ENCODE results near the gene NFATC2. TPM values are rescaled to one million over a fixed set of nuclear protein-coding genes. Genes with fewer than 3 reads are reported as not detected.

Gene NFATC2
- total and polyA plus RNA-seq, 2 of the 8 experiments (the other 6 are each of a cell fraction or from before 2014, with no cell fraction given) = 0.27 to 0.91 TPM

GRCh38 chr20:51531712-51532456 is 10.6 kb downstream of the NFATC2 start:
- Histone ChIP-seq H3K27me3 (replicated peaks in 1 of 4; ENCODE audit: control insufficient read depth in 3 of 4, extremely low read depth in 1 of 4, insufficient read depth in 3 of 4, low read length in 3 of 4) (no peaks in the 10 kb centered on the region), H4K20me1 (replicated peaks in 1 of 2; ENCODE audit: control insufficient read depth in 1 of 2, insufficient read depth in 2 of 2, low read length in 2 of 2) (no peaks in the 10 kb centered on the region), H3K27ac (ENCODE audit: low read depth, low read length) (no peak overlapping the region), H3K23ac (ENCODE audit: insufficient read length) (no peak overlapping the region), H4K8ac (ENCODE audit: extremely low read depth, insufficient read depth, low read length) (no peak overlapping the region), H3K36me3 (ENCODE audit: control insufficient read depth in 2 of 4, insufficient read depth in 4 of 4, low read length in 3 of 4) (no peaks in the 10 kb centered on the region), H2BK120ac (replicated peaks; ENCODE audit: low read depth, low read length) (no peak overlapping the region), H3K18ac (ENCODE audit: extremely low read depth, low read length) (no peak overlapping the region), H3K9ac (replicated peaks in 1 of 4; ENCODE audit: extremely low read depth in 1 of 4, low read depth in 3 of 4, low read length in 3 of 4) (no peak overlapping the region), H2BK15ac (ENCODE audit: low read length) (no peak overlapping the region), H3K14ac (ENCODE audit: insufficient read length) (no peak overlapping the region), H2BK20ac (ENCODE audit: low read length) (no peak overlapping the region), H3K4ac (replicated peaks; ENCODE audit: insufficient read length, low read depth, low read length) (no peak overlapping the region), H3K4me2 (ENCODE audit: insufficient read depth in 1 of 2, low read depth in 2 of 2, low read length in 2 of 2) (no peak overlapping the region), H4K91ac (replicated peaks; ENCODE audit: insufficient read length, low read length) (no peak overlapping the region), H3K79me1 (ENCODE audit: low read depth, low read length) (no peaks in the 10 kb centered on the region), H2AK5ac (ENCODE audit: low read depth, low read length) (no peak overlapping the region), H3K4me1 (replicated peaks in 1 of 4; ENCODE audit: control insufficient read depth in 3 of 4, insufficient read depth in 4 of 4, low read length in 3 of 4) (no peaks in the 10 kb centered on the region), H2BK12ac (ENCODE audit: low read depth, low read length) (no peak overlapping the region), H3K9me3 (ENCODE audit: insufficient read depth in 2 of 2, low read depth in 1 of 2, low read length in 1 of 2) (no peaks in the 10 kb centered on the region), H3K56ac (replicated peaks; ENCODE audit: insufficient read length, low read depth, low read length) (no peak overlapping the region), H3K23me2 (ENCODE audit: low read depth, low read length) (peaks cover 2% of the 10 kb centered on the region; the same call in 1 of the 2 replicates), H2AFZ (ENCODE audit: low read length) (no peak overlapping the region), H3K79me2 (ENCODE audit: control insufficient read depth in 1 of 2, insufficient read depth in 2 of 2, low read length in 2 of 2) (no peaks in the 10 kb centered on the region), H2BK5ac (ENCODE audit: low read depth, low read length) (no peak overlapping the region), H3K4me3 (ENCODE audit: extremely low read depth in 1 of 4, insufficient read depth in 2 of 4, low read depth in 3 of 4, low read length in 4 of 4) (no peak overlapping the region), H4K5ac (ENCODE audit: insufficient read length, low read depth, low read length) (no peak overlapping the region)
- FAIRE-seq (no peak), DNase-seq (ENCODE audit: low read depth in 1 of 2, low spot score in 2 of 2) (no peak)
- CTCF ChIA-PET (ENCODE audit: partially characterized antibody) = interaction anchor here (0.6 to 1.2 kb wide), 3 partner anchors 10 to 577 kb away, joined by 3 to 4 read pairs (median 3); no protein-coding TSS in a partner anchor
- 85% methylated on average over 12 of the region's 12 CpGs; no CpG with 5 or more reads in 1 of the 2 experiments for WGBS, 2 experiments (ENCODE audit: extremely low coverage in 1 of 2, insufficient coverage in 1 of 2, insufficient read length in 1 of 2, insufficient replicate concordance in 2 of 2, low coverage in 1 of 2, low lambda C conversion rate in 2 of 2, missing lambda C conversion rate in 1 of 2)
- POLR2A ChIA-PET (ENCODE audit: partially characterized antibody) = no interaction called here
- no peak for TF ChIP-seq SRF (IDR thresholded peaks at IDR 0.05; ENCODE audit: low read depth, low read length)
- peak; percentile 72; the same call in 1 of the 2 replicates for TF ChIP-seq KDM1A (IDR thresholded peaks at IDR 0.05; ENCODE audit: borderline replicate concordance, low read length)
